Activated T-helper 1 cell treated with anti-CD3 and anti-CD28 coated beads, Interleukin-2, amount 50 U/mL, for 16 hours (primary cell): ENCODE data around the gene DEPDC1.
"Not testable (repeated sequence)": the region's sequence is repeated elsewhere in the genome, so short reads cannot be mapped to it uniquely, and the experiment has no call there.

ENCODE experiments used
- DNase-seq, 2 donors: peaks; one replicate each; pipeline ENCODE4 v3.0.0-alpha.2; 2020; ENCODE audit warnings: low read depth in 1 of 2, low spot score in 1 of 2

The DEPDC1 gene

GRCh38 chr1:68476626-68477025 is 20.3 kb downstream of the DEPDC1 start:
- not testable (repeated sequence) for DNase-seq

- DNase-seq: no peak
These were observed 23.8 kb downstream of the DEPDC1 start for GRCh38 chr1:68473060-68473459.

GRCh38 chr1:68470388-68470970 is 26.4 kb downstream of the DEPDC1 start:
- DNase-seq: no peak

GRCh38 chr1:68464891-68465290 is 32.0 kb downstream of the DEPDC1 start:
- DNase-seq: no peak

GRCh38 chr1:68460935-68461334 is 35.9 kb downstream of the DEPDC1 start:
- no peak for DNase-seq

GRCh38 chr1:68459796-68460195 is 37.1 kb downstream of the DEPDC1 start:
- no peak for DNase-seq

- no peak for DNase-seq
These were observed 37.8 kb downstream of the DEPDC1 start for GRCh38 chr1:68459091-68459490.

GRCh38 chr1:68456202-68456601 is 40.7 kb downstream of the DEPDC1 start:
- DNase-seq: no peak

- no peak for DNase-seq
These were observed 42.3 kb downstream of the DEPDC1 start for GRCh38 chr1:68454534-68454933.

GRCh38 chr1:68453060-68453670 is 43.7 kb downstream of the DEPDC1 start:
- no peak for DNase-seq

- no peak for DNase-seq
These were observed 47.0 kb downstream of the DEPDC1 start, which contains the start of gene RPE65 for GRCh38 chr1:68449901-68450300. Gene RPE65 (minus strand): TSS chr1:68449954. CDS start chr1:68449905, 49 bp downstream.

GRCh38 chr1:68448365-68448764 is 48.5 kb downstream of the DEPDC1 start:
- no peak for DNase-seq

- no peak for DNase-seq
These were observed 51.2 kb downstream of the DEPDC1 start for GRCh38 chr1:68445709-68446108.

GRCh38 chr1:68442822-68443556 is 53.9 kb downstream of the DEPDC1 start:
- no peak for DNase-seq

- DNase-seq: no peak
These were observed 54.9 kb downstream of the DEPDC1 start for GRCh38 chr1:68442006-68442405.

GRCh38 chr1:68438310-68438709 is 58.6 kb downstream of the DEPDC1 start:
- DNase-seq: no peak

- DNase-seq: no peak
These were observed 63.5 kb downstream of the DEPDC1 start for GRCh38 chr1:68433395-68433794.

- no peak for DNase-seq
These were observed 65.8 kb downstream of the DEPDC1 start for GRCh38 chr1:68431076-68431475.

GRCh38 chr1:68429233-68429808 is 67.6 kb downstream of the DEPDC1 start:
- DNase-seq: no peak

- DNase-seq: no peak
These were observed 70.3 kb downstream of the DEPDC1 start for GRCh38 chr1:68426594-68426993.
